GM21526 (cell line): Measurements from ENCODE around the gene NEK7.

Experiments used
- ATAC-seq: cut with Tn5 transposase; IDR thresholded peaks from one replicate; pipeline ENCODE4 v1.9.1; 2021; ENCODE audit warnings: moderate library complexity; ENCODE audit not compliant: unreplicated experiment, low FRiP score

NEK7 gene

DNA sequence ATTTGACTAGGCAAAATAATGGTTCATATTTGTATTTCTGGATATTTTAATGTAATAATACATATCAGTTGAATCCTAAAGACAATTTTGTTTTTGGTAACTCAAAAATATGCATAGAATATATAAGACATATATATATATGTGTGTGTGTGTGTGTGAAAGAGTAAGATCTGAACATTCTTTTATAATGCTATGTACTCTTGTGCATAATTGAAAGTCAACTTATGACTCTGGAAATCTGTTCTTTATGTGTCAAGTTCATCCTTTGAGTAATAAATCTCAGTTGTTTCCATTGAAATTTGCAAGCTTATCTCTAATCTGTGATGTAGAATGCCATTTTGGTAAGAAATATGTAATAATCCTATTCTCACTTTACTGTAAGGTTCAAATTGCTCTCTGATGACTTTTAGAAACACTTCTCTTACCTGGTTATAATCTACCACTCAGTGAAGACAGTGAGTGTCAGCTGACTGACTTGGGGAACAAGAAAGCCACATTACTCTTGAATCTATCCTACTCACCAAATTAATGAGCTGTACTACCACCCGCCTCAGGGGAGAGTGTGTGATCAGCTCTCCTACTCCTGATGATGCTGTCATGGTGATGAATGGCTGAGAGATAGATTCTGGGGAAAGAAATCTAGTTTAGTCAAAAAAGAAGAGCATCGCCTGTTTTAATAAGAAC, 15.0 kb upstream of the NEK7 start:
- ATAC-seq: no peak

DNA sequence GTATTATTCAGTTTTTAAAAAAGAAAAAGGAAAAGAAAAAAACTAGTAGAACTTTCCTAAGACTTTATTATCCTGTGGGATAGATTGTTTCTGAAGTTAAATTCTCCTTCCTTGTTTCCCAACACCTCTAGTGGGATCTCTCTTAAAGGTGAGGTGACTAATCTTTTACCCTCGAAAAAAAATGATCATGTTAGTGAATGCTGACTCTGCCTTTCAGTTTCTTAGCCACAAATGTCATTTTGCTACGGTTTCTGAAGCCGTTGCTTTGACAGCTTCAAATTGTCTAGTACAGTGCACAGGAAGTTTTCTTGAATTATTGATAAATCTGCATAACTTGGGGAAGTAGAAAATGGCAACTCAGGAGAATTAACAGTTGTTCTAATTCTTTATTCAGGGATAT, 13.0 kb upstream of the NEK7 start:
- ATAC-seq: no peak

DNA sequence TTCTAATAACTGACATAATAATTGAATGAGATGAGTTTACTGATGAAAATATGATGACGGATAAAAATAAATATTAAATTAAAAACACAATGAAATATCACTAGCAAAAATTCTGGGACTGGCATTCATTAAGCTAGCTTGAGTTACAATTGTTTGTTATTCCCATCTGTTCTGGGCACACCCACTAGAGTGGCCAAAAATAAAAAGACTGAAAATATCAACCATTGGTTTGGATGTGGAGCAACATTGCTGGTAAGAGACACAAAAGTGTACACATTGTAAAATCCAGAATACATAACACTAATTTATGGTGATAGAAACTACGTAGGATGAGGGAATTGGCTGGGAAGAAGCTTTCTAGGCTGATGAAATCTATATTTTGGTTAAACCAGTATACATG, 9.6 kb upstream of the NEK7 start:
- ATAC-seq: no peak

DNA sequence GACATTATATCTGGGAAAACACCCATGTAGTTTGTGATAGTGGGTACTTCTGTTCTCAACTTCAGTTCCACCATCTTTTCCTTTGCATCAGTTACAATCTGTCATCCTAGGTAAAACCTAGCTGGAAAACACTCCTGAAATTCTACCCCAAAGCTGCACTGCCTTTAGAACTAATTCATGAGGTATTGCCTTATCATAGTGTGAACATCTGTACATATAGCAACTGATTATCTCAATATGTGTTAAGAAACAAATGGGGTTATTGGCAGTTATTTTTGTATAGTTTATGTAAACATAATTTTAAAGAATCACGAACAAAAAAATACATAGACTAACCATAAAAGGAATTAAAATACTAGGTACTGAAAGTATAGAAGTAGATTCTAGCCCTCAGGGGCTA, 6.4 kb upstream of the NEK7 start:
- ATAC-seq: no peak

DNA sequence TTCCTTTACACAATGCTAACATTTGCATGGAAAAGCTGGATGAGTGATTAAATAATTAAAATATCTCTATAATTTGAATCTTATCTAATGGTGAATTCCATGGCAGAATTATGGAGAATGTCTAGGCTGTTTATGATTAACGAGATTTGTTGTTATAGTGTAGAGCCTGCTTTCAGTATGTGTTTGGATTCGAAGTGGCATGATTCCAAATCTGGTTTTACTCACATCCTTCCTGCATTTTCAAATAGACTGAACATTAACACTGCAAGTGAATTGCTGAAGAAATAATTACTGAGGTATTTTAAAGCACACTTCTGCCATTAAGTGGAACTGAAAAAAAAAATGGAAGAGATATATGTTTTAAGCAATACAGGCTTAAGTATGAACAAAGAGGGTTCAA, 5.1 kb upstream of the NEK7 start:
- no peak for ATAC-seq

DNA sequence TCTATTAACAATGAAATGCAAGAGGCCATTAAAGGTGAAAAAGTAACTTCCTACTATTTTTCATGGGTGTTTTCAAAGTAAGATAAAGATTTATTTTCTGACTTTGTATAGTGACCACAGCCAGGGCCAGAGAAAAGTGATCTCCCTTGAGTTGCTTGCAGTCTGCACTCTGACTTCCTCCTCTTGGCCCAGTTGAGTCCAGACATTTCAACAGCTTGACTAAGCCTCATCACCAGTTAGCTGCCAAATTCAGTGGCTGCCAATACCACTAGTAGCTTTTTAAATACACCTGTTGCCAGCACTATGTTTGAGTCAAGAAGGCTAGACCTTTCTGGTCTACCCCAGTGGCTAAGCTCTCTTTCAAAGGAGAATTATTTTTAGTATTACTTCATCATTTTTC, 3.7 kb upstream of the NEK7 start:
- ATAC-seq: no peak

DNA sequence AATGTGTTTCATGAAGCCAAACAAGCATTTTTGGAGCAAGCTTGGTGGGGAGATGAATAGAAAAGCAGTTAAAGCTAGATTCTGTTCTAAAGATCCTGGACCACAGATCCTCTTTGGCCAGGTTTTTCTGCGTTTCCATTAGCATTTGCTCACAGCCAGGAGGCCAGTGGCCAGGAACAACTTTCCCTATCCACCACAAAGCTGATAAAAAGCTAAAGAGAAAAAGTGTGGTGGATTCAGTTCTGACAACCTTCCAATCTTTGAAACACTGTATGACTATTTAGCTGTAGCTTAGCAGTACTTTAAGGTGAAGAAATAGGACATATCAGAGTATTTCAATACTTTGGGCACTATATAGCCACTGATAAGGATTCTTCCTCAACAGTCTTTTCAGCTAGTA, 3.0 kb upstream of the NEK7 start:
- ATAC-seq: no peak

DNA sequence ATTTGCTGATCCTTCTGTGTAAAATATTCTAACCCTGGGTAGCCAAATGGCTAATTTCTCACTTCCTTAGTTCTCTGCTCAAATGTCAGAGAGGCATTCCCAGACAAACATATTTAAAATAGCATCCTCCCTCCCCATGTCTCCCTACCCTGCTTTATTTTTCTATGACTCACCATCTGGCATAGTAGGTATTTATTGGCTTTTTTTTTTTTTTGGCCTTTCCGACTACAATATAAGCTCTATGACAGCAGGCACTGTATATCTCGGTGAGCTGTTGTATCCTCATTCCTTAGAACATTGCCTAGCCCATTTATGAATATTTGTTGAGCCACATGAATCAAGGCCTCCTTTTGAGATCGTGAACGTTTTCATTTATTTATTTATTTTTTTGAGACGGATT, 1.5 kb upstream of the NEK7 start:
- no peak for ATAC-seq

DNA sequence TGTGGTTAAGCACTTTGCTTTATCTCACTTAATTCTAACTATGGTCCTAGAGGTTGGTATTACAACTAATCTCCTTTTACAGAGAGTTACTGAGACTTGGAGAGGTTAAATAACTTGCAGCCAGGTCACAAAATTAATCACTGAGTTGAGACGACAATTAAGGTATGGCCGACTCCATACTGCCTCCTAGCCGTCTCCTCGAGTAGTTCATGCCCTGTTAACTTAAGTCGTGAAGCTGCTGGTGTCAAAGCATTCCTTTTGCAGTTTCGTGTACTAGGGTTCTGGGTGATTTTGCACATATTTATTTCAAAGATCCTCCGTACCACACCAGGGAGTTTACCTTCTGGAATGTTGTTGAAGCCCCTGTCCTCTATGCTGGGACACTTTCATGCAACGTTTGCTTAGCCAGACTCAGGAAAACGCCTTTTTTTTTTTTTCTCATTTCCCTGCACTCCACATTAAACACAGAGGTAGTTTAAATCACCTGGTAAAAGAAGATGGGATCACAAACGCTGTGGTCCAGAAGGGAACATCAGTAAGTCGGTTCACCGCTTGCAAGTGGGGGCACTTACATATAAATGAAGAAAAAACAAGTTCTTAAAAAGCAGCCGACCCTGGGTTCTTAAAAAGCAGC, 570 bp upstream of the NEK7 start:
- peak; percentile 34 for ATAC-seq

DNA sequence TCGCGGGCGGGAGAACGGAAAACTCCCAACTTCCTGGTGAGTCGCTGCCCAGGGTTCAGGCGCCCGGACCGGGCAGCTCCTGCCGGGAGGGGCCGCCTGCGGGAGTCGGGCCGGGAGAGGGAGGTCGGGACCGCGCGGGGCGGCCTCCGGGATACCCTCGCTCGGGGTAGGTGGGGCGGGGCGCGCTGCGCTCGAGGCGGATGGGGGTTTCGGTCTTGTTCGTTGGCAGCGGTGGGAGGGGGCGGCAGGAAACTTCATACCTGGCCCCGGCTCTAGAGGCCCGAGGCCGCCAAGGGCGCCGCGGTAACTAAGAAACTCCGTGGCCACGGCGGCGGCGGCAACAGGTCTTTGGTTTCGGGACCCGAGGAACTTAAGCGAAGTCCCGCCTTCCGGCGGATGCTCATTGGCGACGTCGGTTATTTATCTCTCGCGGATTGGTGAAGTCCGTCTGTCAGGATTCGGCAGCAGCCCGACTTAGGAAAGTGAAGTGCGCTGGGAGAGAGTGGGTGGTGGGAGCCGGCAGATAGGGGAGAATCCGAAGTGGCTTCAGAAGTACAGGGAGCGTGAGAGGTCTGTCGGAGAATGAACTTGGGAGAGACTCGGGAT, 546 bp downstream of the NEK7 start:
- ATAC-seq: peak; percentile 42

DNA sequence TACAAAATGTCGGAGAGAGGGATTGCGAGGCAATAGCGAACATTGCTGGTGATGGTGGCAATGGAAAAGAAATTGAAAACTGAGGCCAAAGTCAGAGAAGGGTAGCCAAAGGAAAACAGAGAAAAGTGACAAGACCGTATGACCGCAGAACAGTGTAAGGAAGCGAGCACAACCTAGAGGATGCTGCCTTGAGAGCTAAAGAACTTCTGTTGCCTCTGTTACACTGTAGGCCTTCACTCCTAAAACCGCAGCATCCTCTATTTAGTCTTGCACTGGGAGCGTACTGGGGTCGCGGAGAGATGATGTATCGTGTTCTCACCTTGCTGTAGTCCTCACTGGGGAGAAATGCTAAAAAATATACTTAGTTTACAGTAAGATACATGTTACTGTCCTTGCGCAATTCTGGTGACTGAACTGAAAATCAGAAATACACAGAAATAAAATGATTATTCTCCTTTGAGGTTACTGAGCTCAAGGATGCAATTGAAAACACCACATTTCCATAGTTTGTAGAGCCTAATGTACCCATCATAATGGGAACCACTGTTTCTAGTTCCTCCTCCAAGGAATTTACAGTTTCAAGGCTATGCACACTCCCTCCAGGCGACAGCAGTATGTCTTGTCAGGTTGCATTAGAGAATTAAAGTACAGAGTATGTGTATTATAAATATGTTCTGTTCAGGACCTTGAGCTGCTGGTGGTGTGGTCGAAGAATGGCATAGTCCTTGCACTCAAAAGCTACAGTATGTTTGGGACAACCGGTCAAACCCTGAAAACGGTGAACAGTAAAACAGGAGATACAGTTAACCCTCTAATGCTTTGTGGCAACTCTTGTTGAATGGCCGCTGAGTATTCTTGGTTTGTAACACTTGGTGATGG, 1.3 kb downstream of the NEK7 start:
- no peak for ATAC-seq

DNA sequence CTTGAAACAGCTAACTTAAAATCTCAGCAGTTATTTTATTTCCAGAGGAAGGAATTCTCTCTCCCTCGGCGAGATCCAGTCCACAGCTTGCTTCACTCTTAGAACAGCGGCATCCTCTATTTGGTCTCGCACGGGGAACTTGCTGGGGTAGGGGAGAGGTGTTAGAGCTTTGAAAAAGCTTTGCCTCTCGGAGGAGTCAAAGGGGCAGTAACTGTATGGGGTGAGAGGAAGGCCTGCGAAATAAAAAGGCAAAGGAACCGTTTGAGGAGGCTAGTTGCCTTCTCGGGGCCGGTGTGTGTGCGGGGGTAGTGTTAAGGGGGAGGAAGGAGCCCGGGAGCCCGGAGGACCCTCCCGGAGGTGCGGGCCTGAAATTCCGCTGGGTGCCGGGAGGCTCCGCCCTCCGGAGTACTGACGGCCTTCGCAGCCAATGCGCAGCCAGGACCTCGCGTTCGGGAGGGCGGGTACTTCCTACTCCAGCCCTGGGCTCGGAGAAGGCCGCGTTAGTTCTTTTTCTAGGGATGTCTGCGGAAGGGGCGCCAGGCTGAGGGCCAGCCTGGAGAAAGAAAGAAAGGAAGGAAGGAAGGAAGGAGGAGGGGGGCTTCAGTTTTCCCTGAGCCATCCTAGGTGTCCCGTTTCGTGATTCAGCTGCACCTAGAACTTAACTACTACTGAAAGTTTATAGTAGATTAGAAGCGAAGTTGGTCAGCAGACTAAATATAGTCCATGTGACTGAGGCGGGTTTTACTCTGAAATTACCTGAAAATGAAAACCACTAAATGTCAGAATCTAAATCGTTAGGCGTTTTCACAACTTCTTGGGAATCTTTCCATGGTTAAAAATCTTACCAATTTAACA, 2.2 kb downstream of the NEK7 start:
- ATAC-seq: peak; percentile 71

DNA sequence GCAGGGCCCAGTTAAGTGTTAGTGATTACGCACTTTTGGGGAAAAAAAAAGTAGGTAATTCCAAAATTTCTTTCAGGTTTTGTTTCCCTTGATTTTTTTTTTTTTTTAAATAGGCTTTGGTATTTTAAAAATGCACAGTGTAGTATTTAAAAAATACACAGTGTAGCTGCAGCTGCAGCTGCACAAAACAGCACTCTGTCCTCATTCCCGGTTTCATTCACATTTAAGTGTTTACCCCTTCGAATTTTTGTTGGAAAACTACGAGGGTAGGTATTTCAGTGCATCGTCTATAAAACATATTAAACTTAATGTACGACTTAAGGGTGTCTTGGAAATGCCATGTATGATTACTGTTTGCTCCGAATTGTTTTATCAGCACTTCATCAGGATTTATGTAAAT, 3.4 kb downstream of the NEK7 start:
- ATAC-seq: no peak

DNA sequence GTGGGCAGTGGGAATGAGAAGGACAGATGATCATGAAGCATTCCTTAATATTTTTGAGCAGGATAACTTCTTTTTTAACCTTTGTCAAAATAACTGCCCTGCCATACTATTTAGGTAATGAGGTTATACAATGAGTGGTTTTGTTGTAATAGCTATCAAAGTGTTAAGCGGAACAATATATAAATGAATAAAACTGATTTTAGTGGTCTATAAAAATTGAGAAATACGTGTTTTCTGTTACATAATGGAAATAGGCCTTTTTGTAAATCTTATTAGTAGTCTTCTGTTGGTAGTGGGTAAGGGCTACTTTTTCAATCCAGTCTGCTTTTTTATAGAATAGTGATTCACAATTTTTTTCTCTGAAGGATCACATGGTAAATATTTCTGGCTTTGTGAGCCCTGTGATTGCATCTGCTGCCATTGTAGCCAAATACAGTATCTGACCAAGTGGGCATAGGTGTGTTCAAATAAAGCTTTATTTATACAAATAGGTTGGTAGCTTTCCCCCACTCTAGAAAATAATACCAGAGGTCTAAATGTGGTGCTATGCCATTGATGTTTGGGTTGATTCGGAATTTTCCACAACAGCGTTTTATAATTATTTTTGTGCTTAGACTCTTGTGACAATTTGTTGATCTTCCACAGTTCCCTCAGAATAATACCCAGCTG, 4.3 kb downstream of the NEK7 start:
- no peak for ATAC-seq

DNA sequence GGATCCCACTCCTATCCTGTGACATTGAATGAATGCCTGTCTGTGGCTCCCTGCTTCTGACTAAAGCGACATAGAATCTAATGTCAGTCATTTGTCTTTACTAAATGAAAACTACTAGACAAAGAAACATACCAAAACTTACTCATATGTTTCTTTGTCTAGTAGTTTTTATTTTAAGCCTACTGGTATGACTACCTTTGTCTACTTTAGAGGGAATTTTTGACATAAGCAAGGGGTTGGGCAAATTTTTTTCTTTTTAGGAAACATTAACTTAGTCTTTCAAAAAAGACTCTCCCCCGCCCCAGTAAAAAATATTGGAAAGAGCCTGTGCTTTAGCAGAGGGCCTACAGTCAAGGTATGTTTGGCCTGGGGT, 4.9 kb downstream of the NEK7 start:
- ATAC-seq: no peak

DNA sequence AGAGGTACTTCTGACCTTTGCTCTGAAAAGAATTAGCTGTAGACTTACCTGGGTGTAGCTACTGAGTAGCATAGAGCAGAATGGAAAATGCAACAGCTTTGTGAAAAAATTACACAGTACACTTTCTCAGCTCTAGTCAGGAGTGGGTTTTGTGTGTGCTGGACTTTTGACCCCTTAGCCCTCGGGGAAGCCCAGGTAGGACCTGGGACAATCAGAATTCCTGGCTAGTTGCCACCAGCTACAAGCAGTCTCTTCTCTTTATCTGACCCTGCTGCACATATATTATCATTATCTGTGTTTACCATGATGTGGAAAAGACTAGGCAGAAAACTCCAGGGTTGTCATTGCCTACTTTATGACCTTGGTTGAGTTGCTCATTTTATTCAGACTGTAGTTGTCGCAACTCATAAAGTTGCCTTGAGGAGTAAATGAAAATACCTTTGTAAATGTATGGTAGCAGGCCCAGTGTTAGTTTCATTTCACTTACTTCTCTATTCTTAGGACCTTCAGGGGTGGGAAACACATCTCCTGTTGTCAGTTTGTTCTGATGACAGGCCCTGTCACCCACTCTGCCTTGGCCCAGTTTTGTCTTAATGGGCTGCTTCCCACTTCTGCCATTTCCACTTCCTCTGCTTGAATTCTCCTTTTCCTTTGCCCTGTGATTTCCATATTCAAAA, 5.4 kb downstream of the NEK7 start:
- ATAC-seq: peak; percentile 26

DNA sequence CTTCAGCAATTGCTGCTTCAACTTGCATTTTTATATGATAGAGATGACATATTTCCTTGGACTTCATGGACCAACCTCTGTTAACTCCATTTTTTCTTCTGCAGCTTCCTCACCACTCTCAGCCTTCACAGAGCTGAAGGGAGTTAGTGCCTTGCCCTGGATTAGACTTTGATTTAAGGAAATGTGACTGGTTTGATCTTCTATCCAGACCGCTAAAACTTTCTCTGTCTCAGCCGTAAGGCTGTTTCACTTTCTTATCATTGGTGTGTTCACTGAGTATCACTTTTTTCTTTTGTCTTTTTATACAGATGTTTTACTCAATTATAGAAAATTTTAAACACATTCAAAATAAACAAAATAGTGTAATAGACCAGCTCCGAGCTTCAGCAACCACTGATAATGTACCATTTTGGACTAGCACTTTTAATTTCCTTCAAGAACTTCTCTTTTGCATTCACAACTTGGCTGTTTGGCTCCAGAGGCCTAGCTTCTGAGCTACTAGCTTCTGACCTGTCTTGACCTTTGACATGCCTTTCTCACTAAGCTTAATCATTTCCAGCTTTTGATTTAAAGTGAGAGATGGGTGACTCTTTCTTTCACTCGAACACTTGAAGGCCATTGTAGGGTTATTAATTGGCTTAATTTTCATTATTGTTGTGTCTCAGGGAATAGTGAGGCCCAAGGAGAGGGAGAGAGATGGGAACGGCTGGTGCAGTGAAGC, 9.3 kb downstream of the NEK7 start:
- ATAC-seq: peak; percentile 42

DNA sequence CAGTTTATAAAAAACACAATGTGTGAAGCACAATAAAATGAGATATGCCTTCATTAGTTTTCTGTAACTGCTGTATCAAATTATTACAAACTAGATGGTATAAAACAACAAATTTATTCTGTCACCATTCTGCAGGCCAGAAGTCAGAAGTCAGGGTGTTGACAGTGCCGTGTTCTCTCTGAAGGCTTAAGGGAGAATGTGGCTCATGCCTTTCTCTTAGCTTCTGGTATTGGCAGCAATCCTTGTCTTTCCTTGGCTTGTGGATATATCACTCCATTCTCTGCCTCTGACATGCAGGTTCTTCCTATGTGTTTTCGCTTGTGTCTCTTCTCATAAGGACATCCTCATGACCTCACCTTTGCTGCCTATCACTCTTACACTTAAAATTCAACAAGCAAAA, 10.1 kb downstream of the NEK7 start:
- no peak for ATAC-seq
